OCI-LY7 (cell line): Measurements from ENCODE around the gene KRT37. TPM values are rescaled to one million over a fixed set of nuclear protein-coding genes. Genes with fewer than 3 reads are reported as not detected.

Source experiments
- BruUV-seq: library from RNA; stranded (reverse); fragments of 400-500 nt; replicated peaks from 2 replicates; lab custom pipeline; 2021; lab: Mats Ljungman, UMichigan
- CTCF ChIA-PET: fragments of 300-600 bp; sonication (Branson Sonifier 250); formaldehyde crosslinking; loops from one replicate; lab custom pipeline; 2022; ENCODE audit warnings: antibody characterized with exemption; ENCODE audit not compliant: unreplicated experiment; lab: Charles Lee
- POLR2A ChIA-PET: fragments of 300-600 bp; sonication (Branson Sonifier 250); formaldehyde crosslinking; loops from one replicate; lab custom pipeline; 2022; ENCODE audit warnings: antibody characterized with exemption; lab: Charles Lee
- DNase-seq: peaks from one replicate; pipeline ENCODE4 v3.0.0-alpha.2; 2015; ENCODE audit warnings: low spot score
- H2AFZ ChIP-seq: fragments of 200-600 bp; sonication (generic), shearing (Covaris generic); 2 replicates; pipeline ENCODE4 v1.6.1; 2014; ENCODE audit warnings: mild to moderate bottlenecking, antibody characterized with exemption, low read length, moderate library complexity
- H3K27ac ChIP-seq: fragments of 200-600 bp; sonication (generic); 2 replicates; pipeline ENCODE4 v1.5.1; 2014; ENCODE audit warnings: mixed run types, low read depth, mild to moderate bottlenecking, moderate library complexity, low read length, inconsistent platforms; ENCODE audit not compliant: poor library complexity, severe bottlenecking
- H3K36me3 ChIP-seq: fragments of 200-600 bp; sonication (generic); 2 replicates; pipeline ENCODE4 v1.6.1; 2014; ENCODE audit warnings: mild to moderate bottlenecking, antibody characterized with exemption, low read length, moderate library complexity, mixed read lengths; ENCODE audit not compliant: insufficient read depth
- H3K4me1 ChIP-seq: fragments of 200-600 bp; sonication (generic); 2 replicates; pipeline ENCODE4 v1.5.1; 2014; ENCODE audit warnings: mild to moderate bottlenecking, low read length; ENCODE audit not compliant: insufficient read depth, poor library complexity, severe bottlenecking
- H3K4me2 ChIP-seq: fragments of 200-600 bp; sonication (generic); 2 replicates; pipeline ENCODE4 v1.6.1; 2014; ENCODE audit warnings: mild to moderate bottlenecking, low read length
- H3K4me3 ChIP-seq: fragments of 200-600 bp; sonication (generic); 2 replicates; pipeline ENCODE4 v1.5.1; 2014; ENCODE audit warnings: mild to moderate bottlenecking, low read depth, low read length; ENCODE audit not compliant: poor library complexity, severe bottlenecking
- H3K79me2 ChIP-seq: fragments of 200-600 bp; sonication (generic); 2 replicates; pipeline ENCODE4 v1.6.1; 2016; ENCODE audit warnings: low read depth, mild to moderate bottlenecking, low read length, moderate library complexity, mixed read lengths; ENCODE audit not compliant: insufficient read depth
- H3K9me2 ChIP-seq: fragments of 200-600 bp; sonication (generic); 2 replicates; pipeline ENCODE4 v1.6.1; 2016; ENCODE audit warnings: mild to moderate bottlenecking, low read length, mixed read lengths; ENCODE audit not compliant: insufficient read depth
- H3K9me3 ChIP-seq: fragments of 200-600 bp; sonication (generic); 2 replicates; pipeline ENCODE4 v1.6.1; 2014; ENCODE audit warnings: mild to moderate bottlenecking, mixed run types, low read length, mixed read lengths
- H4K20me1 ChIP-seq: fragments of 200-600 bp; sonication (generic); 2 replicates; pipeline ENCODE4 v1.6.1; 2014; ENCODE audit warnings: mild to moderate bottlenecking, antibody characterized with exemption, low read length, moderate library complexity, mixed read lengths; ENCODE audit not compliant: insufficient read depth
- EZH2phosphoT487 ChIP-seq: fragments of 200-600 bp; sonication (generic); IDR thresholded peaks from 2 replicates; pipeline ENCODE4 v1.6.1; 2018; ENCODE audit warnings: low read depth, borderline replicate concordance, mild to moderate bottlenecking, mixed run types, antibody characterized with exemption, low read length, moderate library complexity, mixed read lengths
- intact Hi-C: fragments of 100-400 bp; cut with micrococcal nuclease; formaldehyde crosslinking; loops from one replicate; pipeline ENCODE4 v1.10.0; 2022; ENCODE audit not compliant: unreplicated experiment
- total RNA-seq, 2 experiments: library from RNA; depleted of rRNA in 1 of 2; stranded (reverse); fragments of >200 nt in 1 of 2; shearing (Covaris generic) in 1 of 2; gene quantifications; 2 replicates each; pipeline ENCODE4 v1.2.3, GENCODE V29; 2014 to 2022
- TF ChIP-seq, protein P1 (sequence below): fragments of 200-600 bp; sonication (generic); conservative IDR thresholded peaks from 2 replicates; pipeline ENCODE4 v1.5.1; 2014; ENCODE audit warnings: mild to moderate bottlenecking, antibody characterized with exemption, low read length, moderate library complexity, mixed read lengths

KRT37 gene
- total RNA-seq, 2 experiments from 2014 or later, result not detected

DNA sequence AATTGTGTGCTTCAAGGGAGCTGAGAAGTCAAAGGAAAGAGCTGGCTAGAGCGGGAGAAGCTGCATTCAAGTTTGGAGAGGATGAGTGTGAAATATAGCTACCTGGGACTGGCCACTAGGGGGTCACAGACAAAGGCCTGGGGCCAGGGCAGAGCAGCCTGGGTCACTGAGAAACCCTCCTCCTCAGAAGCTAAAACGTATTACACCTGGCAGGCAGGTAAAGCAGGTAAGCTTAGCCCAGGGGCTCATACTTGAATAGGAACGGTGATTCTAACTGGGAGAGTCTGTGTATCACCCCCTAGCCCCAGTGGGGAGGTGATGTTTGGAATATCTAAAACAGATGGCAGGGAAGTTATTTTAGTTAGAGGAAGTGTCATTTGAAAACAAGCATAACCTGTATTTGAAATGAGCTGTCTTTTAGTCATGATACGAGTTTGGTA is 6.8 kb downstream of the KRT37 start:
- H3K79me2 ChIP-seq, result no peaks in the 10 kb centered on the region
- no peaks in the 10 kb centered on the region for H3K9me3 ChIP-seq
- no peak overlapping the region for H3K4me2 ChIP-seq
- TF ChIP-seq EZH2phosphoT487, result no peak
- TF ChIP-seq, protein P1, sequence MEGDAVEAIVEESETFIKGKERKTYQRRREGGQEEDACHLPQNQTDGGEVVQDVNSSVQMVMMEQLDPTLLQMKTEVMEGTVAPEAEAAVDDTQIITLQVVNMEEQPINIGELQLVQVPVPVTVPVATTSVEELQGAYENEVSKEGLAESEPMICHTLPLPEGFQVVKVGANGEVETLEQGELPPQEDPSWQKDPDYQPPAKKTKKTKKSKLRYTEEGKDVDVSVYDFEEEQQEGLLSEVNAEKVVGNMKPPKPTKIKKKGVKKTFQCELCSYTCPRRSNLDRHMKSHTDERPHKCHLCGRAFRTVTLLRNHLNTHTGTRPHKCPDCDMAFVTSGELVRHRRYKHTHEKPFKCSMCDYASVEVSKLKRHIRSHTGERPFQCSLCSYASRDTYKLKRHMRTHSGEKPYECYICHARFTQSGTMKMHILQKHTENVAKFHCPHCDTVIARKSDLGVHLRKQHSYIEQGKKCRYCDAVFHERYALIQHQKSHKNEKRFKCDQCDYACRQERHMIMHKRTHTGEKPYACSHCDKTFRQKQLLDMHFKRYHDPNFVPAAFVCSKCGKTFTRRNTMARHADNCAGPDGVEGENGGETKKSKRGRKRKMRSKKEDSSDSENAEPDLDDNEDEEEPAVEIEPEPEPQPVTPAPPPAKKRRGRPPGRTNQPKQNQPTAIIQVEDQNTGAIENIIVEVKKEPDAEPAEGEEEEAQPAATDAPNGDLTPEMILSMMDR, result peak; percentile 71
- no peak overlapping the region for H2AFZ ChIP-seq
- no peaks in the 10 kb centered on the region for H4K20me1 ChIP-seq
- no peak overlapping the region for H3K4me3 ChIP-seq
- no TSS peak for BruUV-seq
- peak; percentile 10 for DNase-seq
- no peaks in the 10 kb centered on the region for H3K9me2 ChIP-seq
- H3K36me3 ChIP-seq, result no peaks in the 10 kb centered on the region
- intact Hi-C loops, result no loop called here
- no peaks in the 10 kb centered on the region for H3K4me1 ChIP-seq
- CTCF ChIA-PET, result no interaction called here
- H3K27ac ChIP-seq, result no peak overlapping the region
- POLR2A ChIA-PET, result no interaction called here

DNA sequence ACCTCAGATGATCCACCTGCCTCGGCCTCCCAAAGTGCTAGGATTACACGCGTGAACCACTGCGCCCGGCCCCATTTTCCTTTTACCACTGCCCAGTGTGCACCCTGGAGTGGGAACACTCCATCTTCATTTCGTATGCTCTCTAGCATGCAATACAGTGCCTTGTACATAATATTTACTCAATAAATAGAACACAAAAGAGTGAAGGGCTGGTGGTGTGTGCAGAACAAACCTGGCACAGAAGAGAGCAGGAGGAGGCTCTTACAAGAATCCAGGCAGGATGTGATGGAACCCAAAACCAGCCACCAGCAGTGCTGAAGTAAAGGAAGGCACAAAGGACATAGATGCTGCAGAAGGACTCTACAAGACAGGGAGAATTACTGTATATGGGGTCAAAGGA is 7.3 kb downstream of the KRT37 start:
- Histone ChIP-seq H2AFZ (no peak overlapping the region), H3K9me3 (no peaks in the 10 kb centered on the region), H3K4me2 (no peak overlapping the region), H4K20me1 (no peaks in the 10 kb centered on the region), H3K4me3 (no peak overlapping the region), H3K9me2 (no peaks in the 10 kb centered on the region), H3K79me2 (no peaks in the 10 kb centered on the region), H3K27ac (no peak overlapping the region), H3K4me1 (no peaks in the 10 kb centered on the region), H3K36me3 (no peaks in the 10 kb centered on the region)
- intact Hi-C loops, result no loop called here
- POLR2A ChIA-PET, result no interaction called here
- CTCF ChIA-PET, result no interaction called here
- TF ChIP-seq, protein P1, result no peak
- TF ChIP-seq EZH2phosphoT487, result no peak
- BruUV-seq, result no TSS peak
- no peak for DNase-seq

DNA sequence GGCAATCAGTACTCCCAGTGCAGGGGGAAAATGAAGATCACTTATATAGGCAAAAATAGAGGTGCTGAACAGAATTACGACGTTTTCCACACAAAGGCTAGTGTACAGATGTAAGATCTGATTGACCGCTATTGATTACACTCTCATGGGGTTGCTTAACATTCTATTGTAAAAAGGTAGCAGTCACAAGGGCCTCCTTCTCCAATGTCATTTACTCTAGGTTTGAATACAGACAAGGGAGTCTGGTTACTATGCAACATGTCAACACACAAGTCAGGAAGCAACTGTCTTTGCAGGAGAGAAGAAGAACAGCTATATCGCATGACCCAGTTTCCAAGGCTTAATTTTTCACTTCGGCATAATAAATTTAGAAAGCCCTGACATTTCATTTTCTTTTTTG is 7.9 kb downstream of the KRT37 start:
- POLR2A ChIA-PET, result no interaction called here
- no peak for TF ChIP-seq EZH2phosphoT487
- TF ChIP-seq, protein P1, result no peak
- H3K9me3 ChIP-seq, result no peaks in the 10 kb centered on the region
- no peaks in the 10 kb centered on the region for H3K4me1 ChIP-seq
- no peaks in the 10 kb centered on the region for H3K9me2 ChIP-seq
- intact Hi-C loops, result no loop called here
- no peak overlapping the region for H3K4me2 ChIP-seq
- H2AFZ ChIP-seq, result no peak overlapping the region
- no peaks in the 10 kb centered on the region for H4K20me1 ChIP-seq
- no peaks in the 10 kb centered on the region for H3K36me3 ChIP-seq
- CTCF ChIA-PET, result no interaction called here
- BruUV-seq, result no TSS peak
- no peak overlapping the region for H3K27ac ChIP-seq
- H3K79me2 ChIP-seq, result no peaks in the 10 kb centered on the region
- H3K4me3 ChIP-seq, result no peak overlapping the region
- DNase-seq, result no peak
